Esophagus muscularis mucosa (tissue), 4 donors: ENCODE results near the gene FMN1. TPM values are rescaled to one million over a fixed set of nuclear protein-coding genes. Genes with fewer than 3 reads are reported as not detected.

Source experiments
- DNase-seq: peaks from one replicate; pipeline ENCODE4 v3.0.0-alpha.2; 2017; ENCODE audit errors: extremely low spot score
- H3K27ac ChIP-seq, 4 donors: fragments of 200-600 bp; sonication (generic); replicated peaks in 1 of 4; 1 replicate in 3 of 4; 2 replicates in 1 of 4; pipeline ENCODE4 v1.5.1; 2016 to 2019; ENCODE audit warnings: mild to moderate bottlenecking in 1 of 4
- H3K27me3 ChIP-seq, 4 donors: fragments of 200-600 bp; sonication (generic); one replicate each; pipeline versions ENCODE4 v1.5.1 to v1.6.0; 2016 to 2019
- H3K36me3 ChIP-seq, 4 donors: fragments of 200-600 bp; sonication (generic); one replicate each; pipeline ENCODE4 v1.5.1; 2016 to 2019
- H3K4me1 ChIP-seq, 4 donors: fragments of 200-600 bp; sonication (generic); one replicate each; pipeline ENCODE4 v1.5.1; 2016 to 2019
- H3K4me3 ChIP-seq, 4 donors: fragments of 200-600 bp; sonication (generic); 1 replicate in 2 of 4; 2 replicates in 2 of 4; pipeline ENCODE4 v1.5.1; 2016 to 2019; ENCODE audit warnings: mild to moderate bottlenecking in 4 of 4, moderate library complexity in 1 of 4
- H3K9me3 ChIP-seq, 4 donors: fragments of 200-600 bp; sonication (generic); 1 replicate in 3 of 4; 2 replicates in 1 of 4; pipeline ENCODE4 v1.5.1; 2016 to 2019
- EP300 ChIP-seq: sonication (generic); formaldehyde crosslinking; IDR thresholded peaks from one replicate; pipeline ENCODE4 v1.6.1; 2017; ENCODE audit warnings: antibody characterized with exemption
- POLR2A ChIP-seq: fragments of 450-650 bp; IDR thresholded peaks from one replicate; pipeline ENCODE4 v1.6.1; 2017; ENCODE audit warnings: antibody characterized with exemption, moderate library complexity, mild to moderate bottlenecking, low read depth
- POLR2AphosphoS5 ChIP-seq, 2 donors: sonication (generic); formaldehyde crosslinking; IDR thresholded peaks; one replicate each; pipeline ENCODE4 v1.6.1; 2017; ENCODE audit warnings: antibody characterized with exemption in 2 of 2
- WGBS: methylation state at CpG from one replicate; pipeline ENCODE4 v1.1.5; 2018; 5-methylcytosine and 5-hydroxymethylcytosine counted together
- intact Hi-C: fragments of 100-400 bp; cut with DNase I; formaldehyde crosslinking; loops from one replicate; pipeline ENCODE4 v1.15.1; 2023
- total RNA-seq, 4 donors: library from RNA; depleted of rRNA; stranded (reverse); fragments of >200 nt; gene quantifications; one replicate each; pipeline versions ENCODE4 v1.1.0 to v1.2.1, GENCODE V29; 2016
- TF ChIP-seq, protein P1 (sequence below), 3 experiments: fragments of 200-600 bp in 2 of 3; fragments of 450-650 bp in 1 of 3; sonication (generic) in 2 of 3; IDR thresholded peaks; one replicate each; pipeline ENCODE4 v1.5.1; 2017 to 2019; ENCODE audit warnings: antibody characterized with exemption in 3 of 3, mild to moderate bottlenecking in 2 of 3, moderate library complexity in 1 of 3

The FMN1 gene
- total RNA-seq, 4 donors from 2014 or later, result 4.8 to 12.5 (median 8.6) TPM

DNA sequence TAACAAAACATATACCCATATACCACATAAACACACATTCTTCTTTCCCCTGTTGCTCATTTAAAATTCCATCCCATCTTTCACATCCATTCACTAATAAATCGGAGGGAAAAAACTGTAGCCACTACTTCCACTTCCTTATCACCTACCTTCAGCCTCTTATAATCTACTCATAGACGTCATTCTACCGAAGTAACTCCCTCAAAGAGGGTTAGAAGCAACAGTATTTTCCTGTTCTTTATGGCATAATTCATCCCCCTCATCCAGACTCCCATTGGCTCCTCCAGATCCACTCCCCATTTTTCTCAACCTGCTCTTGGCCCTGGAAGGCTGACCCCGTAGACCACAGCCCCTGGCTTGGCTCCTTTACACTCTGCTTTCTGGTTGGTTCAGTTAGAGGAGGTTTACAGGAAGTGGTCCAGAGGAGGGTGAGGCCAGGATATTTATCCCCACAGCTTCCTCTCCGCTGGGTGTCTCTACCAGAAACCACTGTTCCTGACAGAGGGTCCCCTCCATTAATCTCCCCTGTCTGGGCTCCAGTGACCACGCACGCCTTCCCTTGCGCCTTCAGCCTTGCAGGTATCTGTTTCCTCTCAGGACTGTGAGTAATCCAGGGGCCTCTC lies 46.3 kb downstream of the FMN1 start:
- DNase-seq, result no peak
- intact Hi-C loops, result no loop called here
- TF ChIP-seq POLR2A, result no peak
- TF ChIP-seq, protein P1, sequence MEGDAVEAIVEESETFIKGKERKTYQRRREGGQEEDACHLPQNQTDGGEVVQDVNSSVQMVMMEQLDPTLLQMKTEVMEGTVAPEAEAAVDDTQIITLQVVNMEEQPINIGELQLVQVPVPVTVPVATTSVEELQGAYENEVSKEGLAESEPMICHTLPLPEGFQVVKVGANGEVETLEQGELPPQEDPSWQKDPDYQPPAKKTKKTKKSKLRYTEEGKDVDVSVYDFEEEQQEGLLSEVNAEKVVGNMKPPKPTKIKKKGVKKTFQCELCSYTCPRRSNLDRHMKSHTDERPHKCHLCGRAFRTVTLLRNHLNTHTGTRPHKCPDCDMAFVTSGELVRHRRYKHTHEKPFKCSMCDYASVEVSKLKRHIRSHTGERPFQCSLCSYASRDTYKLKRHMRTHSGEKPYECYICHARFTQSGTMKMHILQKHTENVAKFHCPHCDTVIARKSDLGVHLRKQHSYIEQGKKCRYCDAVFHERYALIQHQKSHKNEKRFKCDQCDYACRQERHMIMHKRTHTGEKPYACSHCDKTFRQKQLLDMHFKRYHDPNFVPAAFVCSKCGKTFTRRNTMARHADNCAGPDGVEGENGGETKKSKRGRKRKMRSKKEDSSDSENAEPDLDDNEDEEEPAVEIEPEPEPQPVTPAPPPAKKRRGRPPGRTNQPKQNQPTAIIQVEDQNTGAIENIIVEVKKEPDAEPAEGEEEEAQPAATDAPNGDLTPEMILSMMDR (IDR thresholded peaks at IDR 0.05), result no peak
- no peak for TF ChIP-seq POLR2AphosphoS5 (IDR thresholded peaks at IDR 0.05)
- no peak for TF ChIP-seq EP300
- no peaks in the 10 kb centered on the region for H3K9me3 ChIP-seq
- H3K4me3 ChIP-seq, result no peak overlapping the region
- H3K27ac ChIP-seq, result no peak overlapping the region
- H3K27me3 ChIP-seq, result no peaks in the 10 kb centered on the region
- 74% methylated on average over 8 of the region's 8 CpGs for WGBS
- no peaks in the 10 kb centered on the region for H3K36me3 ChIP-seq
- H3K4me1 ChIP-seq, result peaks cover 0 to 4% (median 0%) of the 10 kb centered on the region in 4 donors

DNA sequence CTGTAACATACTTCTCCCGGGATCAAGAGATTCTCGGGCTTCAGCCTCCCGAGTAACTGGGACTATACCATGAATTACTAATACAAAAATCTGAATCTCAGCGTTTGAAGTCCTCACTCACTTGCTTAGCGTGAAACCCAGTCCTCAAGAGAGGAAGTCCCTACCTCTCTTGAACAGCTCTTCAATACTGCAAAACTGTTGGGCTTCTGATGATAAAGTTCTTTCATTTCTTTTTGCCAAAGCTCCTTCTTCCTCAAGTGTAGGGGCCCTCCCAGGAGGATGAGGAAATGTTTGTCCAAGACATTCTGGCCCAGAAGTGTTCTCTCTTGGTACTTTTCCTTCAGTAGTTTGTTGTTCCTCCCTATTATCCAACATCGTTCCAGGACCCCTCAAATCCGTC lies 48.5 kb downstream of the FMN1 start:
- TF ChIP-seq, protein P1 (IDR thresholded peaks at IDR 0.05), result no peak
- no peak for TF ChIP-seq EP300
- no peak for TF ChIP-seq POLR2A
- TF ChIP-seq POLR2AphosphoS5 (IDR thresholded peaks at IDR 0.05), result no peak
- Histone ChIP-seq H3K27ac (no peak overlapping the region), H3K4me1 (no peaks in the 10 kb centered on the region), H3K36me3 (no peaks in the 10 kb centered on the region), H3K4me3 (no peak overlapping the region), H3K27me3 (no peaks in the 10 kb centered on the region), H3K9me3 (no peaks in the 10 kb centered on the region)
- DNase-seq, result no peak
- intact Hi-C loops, result no loop called here
- WGBS, result 87% methylated on average over 7 of the region's 7 CpGs

DNA sequence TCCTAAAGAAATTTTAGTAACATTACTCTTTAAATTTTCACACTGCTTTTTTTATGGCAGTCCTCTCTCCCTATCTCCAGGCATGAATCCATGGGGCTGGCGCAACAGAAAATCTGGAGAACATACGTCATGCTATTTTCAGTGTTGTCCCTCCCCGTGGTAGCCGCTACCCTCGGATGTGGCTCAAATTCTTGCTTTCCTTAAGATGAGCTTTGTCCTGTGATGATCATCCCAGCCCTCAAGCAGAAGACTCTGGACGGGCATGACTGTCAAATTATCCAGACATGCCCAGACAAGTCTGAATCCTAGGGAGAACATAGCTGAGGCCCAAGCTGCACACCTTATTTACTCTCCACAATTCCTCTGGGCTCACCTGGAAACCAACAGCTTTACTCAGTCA lies 49.1 kb downstream of the FMN1 start:
- Histone ChIP-seq H3K36me3 (no peaks in the 10 kb centered on the region), H3K4me1 (no peaks in the 10 kb centered on the region), H3K9me3 (no peaks in the 10 kb centered on the region), H3K27me3 (no peaks in the 10 kb centered on the region), H3K4me3 (no peak overlapping the region), H3K27ac (no peak overlapping the region)
- no peak for DNase-seq
- 87% methylated on average over 6 of the region's 6 CpGs for WGBS
- TF ChIP-seq POLR2A, result no peak
- TF ChIP-seq, protein P1 (IDR thresholded peaks at IDR 0.05), result no peak
- intact Hi-C loops, result no loop called here

DNA sequence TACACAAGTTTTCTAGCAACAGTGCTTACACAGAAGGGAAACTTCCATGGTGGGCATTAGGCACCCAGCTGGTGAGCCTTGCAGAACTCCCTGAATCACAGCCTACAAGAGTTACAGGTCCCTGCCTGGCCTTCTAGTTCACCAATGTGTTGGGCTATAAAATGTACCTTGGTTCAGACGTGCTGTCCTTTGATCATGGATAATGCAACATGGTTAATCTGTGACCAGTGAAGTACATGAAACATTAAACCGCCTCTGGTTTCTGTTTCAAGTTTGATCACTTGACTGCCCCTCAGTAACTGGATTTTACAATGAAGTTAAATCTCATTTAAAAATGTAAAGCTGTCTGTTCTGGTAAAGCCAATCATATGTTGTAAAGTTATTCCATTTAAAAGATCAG lies 51.8 kb downstream of the FMN1 start:
- intact Hi-C loops, result no loop called here
- no peak for TF ChIP-seq POLR2AphosphoS5 (IDR thresholded peaks at IDR 0.05)
- TF ChIP-seq POLR2A, result no peak
- no peak for TF ChIP-seq EP300
- TF ChIP-seq, protein P1 (IDR thresholded peaks at IDR 0.05), result no peak
- Histone ChIP-seq H3K27me3 (no peaks in the 10 kb centered on the region), H3K36me3 (no peaks in the 10 kb centered on the region), H3K4me1 (no peaks in the 10 kb centered on the region), H3K9me3 (no peaks in the 10 kb centered on the region), H3K27ac (no peak overlapping the region), H3K4me3 (no peak overlapping the region)
- no peak for DNase-seq
- WGBS, result 97% methylated on average over 2 of the region's 2 CpGs

DNA sequence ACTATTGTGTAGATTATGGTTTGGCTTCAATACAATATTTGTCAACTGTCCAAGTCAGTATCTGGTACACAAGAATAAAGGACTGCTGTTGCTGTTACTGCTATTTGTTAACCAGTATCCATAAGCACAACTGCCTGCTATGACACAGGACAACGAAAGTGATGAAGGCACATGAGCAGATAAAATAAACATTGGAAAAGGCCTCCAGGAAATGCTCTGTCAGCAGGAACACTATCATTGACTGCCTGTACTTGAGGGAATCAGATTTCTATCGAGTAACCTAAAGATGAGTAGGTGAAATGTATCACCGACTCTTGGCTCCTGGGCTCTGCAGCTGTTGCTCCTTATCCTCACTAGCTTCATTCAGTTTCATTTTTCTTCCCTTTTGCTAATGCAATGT lies 56.5 kb downstream of the FMN1 start:
- intact Hi-C loops, result loop anchor here (10.0 kb wide), 1 partner anchor 483 kb away; no protein-coding TSS in a partner anchor
- Histone ChIP-seq H3K36me3 (no peaks in the 10 kb centered on the region), H3K27me3 (no peaks in the 10 kb centered on the region), H3K4me3 (no peak overlapping the region), H3K9me3 (no peaks in the 10 kb centered on the region), H3K4me1 (peaks cover 9 to 17% (median 15%) of the 10 kb centered on the region in 4 donors), H3K27ac (no peak overlapping the region)
- WGBS, result 60% methylated on average over 3 of the region's 3 CpGs
- TF ChIP-seq, protein P1 (IDR thresholded peaks at IDR 0.05), result no peak
- TF ChIP-seq EP300 (no peak), POLR2AphosphoS5 (IDR thresholded peaks at IDR 0.05) (no peak), POLR2A (no peak)
- no peak for DNase-seq
